NCI-H345 (cell line): ENCODE results near the gene TBC1D14.

Experiments
- DNase-seq: peaks from one replicate; lab custom pipeline; 2025; lab: John Stamatoyannopoulos, UW

TBC1D14 gene

DNA sequence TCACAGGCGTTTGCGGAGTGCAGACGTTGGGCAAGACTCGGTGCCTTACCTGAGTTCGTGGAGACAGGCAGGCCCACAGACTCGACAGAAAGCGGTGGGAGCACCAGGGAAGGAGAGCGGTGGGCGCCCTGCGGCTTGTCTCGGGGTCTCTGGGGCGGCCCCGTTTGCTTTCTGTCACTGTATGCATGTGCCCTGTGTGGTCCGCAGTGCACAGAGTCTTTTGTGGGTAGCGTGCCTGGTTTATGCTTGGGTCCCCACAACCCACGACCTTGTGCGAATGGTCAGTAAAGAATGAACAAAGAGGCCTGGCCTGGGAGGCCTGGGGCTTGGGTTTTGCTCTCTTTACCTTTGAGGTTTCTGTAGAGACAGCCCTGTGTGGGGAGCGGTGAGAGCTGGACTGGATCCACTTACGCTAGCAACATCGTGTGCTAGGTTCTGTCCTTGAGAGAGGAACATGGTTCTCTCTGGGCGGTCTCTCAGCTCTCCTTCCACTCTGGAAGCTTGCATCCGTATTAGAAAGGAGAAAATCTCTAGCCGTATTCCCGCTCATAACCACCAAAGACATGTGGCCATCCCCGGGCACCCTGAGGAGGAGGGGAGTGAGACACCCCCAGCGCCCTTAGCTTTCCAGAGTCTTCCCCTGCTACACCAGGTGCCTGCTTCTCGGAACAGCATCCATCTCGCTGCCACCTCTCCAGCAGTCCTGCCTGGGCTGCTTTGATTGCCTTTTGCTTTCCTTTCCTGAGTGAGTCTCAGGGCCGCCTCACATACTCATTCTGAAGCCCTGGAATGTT lies 134.7 kb downstream of the TBC1D14 start:
- DNase-seq = no peak

DNA sequence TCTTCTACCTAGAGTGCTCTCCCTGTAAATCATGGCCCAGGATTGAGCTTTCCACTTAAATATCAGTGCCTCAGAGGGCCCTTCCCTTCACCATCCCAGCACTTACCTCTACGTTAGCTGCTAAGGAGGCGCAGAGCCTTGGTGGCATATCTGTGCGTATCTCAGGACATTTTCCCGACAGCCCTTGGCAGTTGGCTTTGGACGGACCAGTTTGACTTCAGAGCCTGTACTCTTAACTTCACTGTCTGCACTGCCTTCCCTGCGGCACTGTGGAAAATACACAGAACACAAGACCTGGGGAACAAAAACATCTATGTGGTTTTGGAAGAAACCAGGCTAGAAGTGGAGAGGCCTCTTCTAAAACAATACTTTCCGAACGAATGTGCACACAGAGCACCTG lies 135.9 kb downstream of the TBC1D14 start:
- DNase-seq = no peak

DNA sequence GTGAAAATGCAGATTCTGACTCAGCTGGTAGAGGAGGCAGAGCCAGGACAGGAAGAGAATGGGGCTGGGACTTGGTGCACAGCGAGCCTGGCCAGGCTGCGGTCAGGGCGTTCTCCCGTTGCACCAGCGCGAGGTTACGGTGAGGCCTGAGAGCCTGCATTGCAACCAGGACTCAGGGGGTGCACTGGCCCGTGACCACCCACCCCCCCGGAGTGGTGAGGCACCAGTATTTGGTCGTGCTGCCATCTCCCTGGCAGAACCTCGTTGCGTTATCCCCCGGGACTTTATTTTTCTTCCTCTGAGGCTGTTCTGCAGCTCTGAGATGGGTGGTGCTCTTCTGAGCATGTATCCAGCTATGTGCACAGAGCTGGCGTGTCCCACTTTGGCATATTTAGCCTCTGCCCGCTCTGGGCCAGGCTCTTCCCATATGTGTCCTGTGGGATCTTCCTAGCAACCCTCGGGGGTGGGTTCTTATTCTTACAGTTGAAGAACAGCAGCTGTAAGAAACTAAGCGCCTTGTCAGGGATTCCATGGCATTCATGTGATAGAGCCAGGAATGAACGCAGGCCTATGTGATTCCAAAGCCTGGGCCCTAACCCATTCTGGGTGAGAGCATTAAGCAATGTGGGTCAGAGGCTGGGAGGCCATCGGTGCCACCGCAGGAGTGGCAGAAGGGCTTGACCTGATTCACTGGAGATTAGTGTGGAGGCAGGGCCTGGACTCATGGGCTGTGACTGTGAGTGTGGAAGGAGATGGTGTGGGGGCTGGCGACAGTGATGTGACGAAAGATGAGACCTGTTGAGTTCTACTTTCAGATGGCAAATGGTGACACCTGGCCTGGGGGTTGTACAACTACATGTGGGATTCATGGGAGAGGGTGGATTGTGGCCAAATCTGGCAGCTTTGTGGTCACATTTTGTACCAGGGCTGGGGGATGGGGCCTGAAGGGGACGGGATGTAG lies 136.6 kb downstream of the TBC1D14 start:
- no peak for DNase-seq

DNA sequence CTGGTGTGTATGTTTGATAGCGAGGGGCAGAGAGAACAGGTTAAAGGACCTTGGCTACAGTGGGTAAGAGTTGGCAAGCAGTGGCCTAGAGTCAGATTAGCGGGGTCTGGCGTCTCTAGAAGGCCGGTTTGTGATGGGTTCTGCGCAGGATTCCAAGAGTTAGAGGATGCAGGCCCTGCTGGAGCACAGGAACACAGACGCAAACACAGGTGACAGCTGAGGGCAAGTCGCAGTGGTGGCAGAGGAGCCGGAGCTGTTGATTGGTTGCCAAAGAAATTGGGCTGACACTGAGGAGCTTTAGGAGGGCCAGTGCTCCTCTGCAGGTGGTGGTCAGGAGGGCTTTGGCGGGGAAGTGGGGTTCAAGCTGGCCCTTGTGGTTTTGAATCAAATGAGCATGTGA lies 137.3 kb downstream of the TBC1D14 start:
- no peak for DNase-seq

DNA sequence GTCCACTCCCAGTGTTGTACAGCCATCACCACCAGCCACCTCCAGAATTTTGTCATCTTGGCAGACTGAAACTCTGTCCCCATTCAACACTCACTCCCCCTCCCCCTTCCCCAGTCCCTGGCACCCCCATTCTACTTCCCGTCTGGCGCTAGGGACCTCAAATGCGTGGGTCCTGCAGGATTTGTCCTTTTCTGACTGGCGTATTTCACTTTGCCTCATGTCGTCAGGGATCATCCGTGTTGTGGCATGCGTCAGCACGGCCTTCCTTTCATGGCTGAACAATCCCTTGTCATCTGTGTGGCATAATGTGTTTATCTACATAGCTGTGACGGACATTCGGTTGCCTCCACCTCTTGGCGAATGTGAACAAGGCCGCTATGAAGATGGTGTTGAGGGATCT lies 139.0 kb downstream of the TBC1D14 start:
- DNase-seq = no peak

DNA sequence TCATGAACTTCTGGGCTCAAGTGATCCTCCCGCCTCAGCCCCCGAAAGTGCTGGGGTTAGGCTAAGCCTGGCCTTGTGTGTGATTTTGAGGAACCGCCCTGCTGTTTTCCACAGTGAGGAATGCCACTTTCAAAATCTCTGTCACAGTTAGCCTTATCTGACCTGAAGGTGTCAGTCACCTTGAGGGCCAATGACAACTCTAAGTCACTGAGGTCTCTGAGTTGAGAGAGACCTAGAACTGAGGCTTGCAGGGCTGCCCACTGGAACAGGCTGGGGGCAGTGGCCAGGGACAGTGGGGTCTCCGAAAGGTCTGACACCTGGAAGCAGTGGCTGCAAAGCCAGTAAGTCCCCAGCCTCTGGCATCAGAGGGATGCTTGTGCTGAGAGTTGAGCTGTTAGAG lies 139.7 kb downstream of the TBC1D14 start:
- DNase-seq = no peak

DNA sequence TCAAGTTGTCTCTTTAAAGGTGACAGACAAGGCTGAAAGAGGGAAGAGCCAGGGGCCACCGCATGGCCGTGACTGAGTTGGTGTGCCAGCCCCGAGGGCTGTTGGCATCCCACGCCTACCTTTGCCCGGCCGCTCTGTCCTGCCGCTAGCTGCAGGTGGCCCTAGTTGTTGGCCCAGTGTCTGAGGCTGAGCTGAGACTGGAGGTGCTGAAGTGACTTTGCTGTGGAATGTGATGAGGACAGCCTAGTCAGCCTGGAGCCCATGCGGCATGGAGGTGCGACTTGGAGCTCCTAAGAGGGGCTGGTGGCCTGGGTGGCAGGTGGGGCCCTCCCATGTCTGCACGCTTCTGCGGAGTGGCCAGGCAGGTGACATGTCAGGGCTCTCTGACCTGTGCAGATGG lies 140.1 kb downstream of the TBC1D14 start:
- DNase-seq = no peak

DNA sequence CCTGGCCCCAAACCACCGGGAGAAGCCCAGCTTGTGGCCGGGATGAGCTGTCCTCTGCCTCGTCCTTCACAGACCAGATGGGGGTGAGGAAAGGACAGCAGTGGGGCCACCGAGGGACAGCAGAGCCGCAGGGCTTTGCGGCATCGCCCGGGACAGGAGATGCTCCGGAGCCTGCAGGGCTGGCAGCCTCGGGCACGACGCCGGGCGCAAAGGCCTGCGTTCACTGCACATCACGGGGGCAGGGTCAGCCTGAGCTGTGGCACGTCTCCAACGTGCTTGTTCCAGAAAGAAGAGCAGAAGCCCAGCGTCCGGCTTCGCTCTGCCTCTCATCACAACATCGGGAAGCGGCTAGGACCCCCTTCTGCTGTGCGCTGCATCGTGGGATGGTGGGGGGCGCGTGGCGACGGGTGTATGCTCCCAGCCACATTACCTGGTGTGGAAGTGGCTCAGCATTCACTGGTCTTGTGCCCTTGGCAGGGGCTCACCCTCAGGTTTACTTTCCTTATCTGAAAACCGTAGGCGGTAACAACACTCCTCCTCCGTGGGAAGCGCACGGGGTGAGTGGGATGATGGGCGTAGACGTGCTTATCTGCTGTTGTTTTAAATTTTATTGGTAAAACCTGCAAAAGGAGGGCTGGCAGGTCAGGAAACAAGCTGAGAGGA lies 141.0 kb downstream of the TBC1D14 start:
- no peak for DNase-seq

DNA sequence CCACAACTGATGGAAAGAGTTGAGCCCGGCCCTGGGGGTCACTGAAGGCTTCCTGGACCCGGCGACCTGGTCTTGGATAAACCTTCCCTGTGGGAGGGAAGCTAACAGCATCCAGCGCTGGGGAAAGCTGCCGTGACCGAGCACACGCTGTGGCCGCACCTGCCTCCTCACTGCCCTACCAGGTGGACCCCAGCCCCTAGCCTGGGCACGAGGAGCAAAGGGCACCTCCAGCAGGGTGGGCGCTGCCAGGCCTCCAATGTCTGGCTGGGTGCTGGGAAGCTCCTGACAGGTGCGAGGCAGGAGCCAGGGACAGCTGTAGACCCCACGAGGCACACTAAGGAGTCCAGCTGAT lies 141.5 kb downstream of the TBC1D14 start:
- no peak for DNase-seq

DNA sequence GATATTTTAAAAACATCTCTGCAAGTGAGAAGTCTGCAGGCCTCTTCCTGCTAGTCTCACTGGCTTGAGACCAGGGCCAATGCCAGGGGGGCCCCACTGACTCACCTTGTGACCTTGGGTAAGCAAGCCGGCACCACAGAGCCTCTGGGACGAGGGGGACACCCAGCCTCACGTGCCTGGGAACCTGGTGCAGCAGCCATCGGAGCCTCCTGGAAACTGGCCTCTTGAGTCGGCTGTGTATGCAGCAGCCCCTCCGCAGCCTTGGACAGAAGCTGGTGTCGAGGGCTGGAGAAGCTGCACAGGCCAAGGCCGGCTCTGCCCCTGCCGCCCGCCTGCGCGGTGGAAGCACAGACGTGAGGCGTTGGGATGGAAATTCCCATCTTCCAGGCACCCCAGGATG lies 142.3 kb downstream of the TBC1D14 start:
- no peak for DNase-seq

DNA sequence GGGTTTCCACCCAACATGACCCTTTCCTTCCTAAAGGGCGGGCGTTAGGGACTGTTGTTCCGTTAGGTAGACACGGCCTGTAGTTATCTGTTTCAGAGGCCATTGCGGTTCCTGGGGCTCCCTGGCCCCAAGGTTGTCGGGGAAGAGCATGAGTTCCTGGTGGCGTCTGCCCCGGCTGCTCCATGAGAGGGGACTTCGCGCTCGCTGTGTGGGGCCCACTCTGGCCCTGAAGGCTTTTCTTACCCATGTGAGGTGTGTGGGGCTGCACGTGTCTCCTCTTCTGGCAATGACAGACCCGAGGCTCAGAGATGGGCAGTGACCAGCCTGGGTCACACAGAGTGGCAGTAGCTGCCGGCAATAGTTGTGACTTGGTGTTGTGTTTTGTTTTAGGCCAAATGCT lies 142.7 kb downstream of the TBC1D14 start:
- no peak for DNase-seq

DNA sequence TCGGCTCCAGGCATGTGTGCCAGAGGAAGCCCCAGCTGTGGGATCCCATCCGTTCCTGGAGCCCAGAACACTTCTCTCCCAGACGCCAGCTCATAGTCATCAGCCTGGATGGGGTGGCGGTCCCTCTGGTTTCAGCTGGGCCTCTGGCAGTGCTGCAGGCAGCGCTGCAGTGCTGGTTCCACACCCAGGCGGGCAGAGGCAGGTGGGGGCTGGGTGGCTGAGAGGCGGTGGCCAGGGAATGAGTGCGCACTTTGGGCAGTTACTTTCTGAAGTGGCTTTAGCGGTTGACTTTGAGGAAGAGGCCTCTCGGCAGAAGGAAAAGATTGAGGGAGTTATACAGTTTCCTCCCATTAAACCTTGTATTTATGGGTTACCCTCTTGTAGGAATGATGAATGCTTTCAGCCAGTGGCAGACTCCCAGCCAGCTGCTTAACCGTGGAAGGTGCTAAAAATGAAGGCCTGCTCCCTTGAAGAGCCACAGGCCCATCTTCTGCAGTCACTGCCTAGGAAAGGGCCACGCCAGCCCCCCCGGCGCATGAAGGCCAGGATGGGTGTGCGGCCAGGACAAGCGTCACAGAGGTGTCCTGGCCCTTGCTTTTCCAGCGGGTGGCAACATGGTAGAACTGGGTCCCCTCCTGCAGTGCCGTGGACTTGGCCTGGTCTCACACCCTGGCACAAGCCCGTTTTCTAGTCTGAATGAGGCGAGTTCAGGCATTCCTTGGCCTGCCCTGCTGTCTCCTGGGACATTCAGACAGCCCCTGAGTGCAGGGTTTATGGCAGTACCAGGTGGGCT lies 143.5 kb downstream of the TBC1D14 start:
- DNase-seq = no peak

DNA sequence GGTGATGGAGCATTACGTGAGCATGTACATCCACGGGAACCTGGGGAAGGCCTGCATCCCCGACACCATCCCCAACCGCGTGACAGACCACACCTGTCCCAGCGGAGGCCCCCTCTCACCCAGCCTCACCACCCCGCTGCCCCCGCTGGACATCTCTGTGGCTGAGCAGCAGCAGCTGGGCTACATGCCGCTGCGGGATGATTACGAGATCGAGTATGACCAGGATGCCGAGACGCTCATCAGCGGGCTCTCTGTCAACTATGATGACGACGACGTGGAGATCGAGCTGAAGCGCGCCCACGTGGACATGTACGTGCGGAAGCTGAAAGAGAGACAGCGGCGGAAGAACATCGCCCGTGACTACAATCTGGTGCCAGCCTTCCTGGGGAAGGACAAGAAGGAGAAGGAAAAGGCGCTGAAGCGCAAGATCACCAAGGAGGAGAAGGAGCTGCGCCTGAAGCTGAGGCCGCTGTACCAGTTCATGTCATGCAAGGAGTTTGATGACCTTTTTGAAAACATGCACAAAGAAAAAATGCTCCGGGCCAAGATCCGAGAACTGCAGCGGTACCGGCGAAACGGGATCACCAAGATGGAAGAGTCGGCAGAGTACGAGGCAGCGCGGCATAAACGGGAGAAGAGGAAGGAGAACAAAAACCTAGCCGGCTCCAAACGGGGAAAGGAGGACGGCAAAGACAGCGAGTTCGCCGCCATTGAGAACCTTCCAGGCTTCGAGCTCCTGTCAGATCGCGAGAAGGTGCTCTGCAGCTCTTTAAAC lies 144.7 kb downstream of the TBC1D14 start:
- no peak for DNase-seq

DNA sequence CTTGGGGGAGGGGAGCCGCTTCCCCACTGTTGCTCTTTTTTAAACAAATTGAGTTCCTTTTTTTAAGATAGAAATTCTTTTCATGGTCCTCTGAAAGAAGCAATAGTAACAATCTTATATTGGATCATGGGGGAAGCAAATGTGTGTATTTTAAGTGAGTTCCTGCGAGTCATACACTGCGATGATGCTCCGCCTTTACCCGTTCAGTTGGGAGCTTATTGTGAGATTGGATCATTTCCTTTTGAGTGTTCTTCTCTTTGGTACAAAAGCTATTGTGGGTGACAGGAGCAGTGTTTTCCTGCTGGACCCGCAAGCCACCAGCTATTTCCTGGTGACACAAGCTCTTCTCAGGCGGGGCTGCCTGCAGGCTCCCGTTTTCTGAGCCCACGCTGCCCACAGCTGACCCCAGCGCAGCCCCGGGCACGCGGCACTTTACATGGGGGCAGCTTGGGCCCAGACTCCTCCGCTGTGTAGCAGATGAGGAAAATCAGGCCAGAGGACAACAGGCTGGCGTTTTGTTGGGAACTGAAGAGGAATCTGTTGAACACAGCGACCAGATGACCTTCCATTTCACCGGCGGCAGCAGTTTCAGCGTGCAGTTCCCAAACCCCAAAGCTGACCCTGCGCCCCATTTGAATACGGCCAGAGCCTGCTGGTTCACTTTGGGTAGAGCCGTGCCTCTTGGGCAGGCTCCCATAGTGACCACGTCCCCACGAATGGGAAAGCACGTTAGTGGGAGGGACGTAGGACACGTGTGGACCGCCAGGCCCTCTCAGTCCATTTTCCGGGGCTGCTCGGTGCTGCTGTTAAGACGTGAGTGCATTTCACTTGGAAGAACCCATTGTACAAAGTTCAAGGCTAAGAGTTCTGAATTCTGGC lies 145.7 kb downstream of the TBC1D14 start:
- no peak for DNase-seq

DNA sequence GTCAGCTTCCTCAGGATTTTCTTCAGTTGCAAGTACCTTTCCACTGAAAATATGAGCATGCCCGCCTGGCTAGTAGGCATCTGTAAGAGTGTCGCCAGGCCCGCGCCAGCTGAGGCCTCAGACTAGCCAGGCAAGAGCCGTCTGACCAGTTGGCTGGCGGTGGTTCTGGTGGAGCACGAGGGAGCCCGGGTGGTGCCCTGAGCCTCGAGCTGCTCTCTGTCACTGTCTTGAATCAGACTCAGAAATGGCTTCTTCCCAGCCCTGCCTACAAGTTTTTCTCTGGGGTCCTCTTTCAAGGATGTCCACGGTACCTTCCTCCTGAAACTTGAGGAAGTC lies 146.3 kb downstream of the TBC1D14 start:
- no peak for DNase-seq

DNA sequence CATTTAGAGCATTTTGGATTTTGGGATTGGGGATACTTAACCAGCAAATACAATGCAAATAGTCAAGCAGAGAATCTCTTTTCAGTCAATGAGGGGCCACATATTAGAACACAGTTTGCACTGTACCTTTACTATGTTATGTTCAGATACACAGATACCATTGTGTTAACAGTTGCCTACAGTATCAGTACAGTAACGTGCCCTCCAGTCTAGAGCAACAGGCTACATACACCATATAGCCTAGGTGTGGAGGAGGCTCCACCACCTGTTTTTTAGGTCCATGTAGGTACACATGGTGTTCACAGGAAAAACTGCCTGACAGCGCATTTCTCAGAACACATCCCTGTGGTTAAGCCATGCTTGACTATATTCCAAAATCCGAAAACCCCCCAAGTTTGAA lies 149.2 kb downstream of the TBC1D14 start:
- DNase-seq = no peak

DNA sequence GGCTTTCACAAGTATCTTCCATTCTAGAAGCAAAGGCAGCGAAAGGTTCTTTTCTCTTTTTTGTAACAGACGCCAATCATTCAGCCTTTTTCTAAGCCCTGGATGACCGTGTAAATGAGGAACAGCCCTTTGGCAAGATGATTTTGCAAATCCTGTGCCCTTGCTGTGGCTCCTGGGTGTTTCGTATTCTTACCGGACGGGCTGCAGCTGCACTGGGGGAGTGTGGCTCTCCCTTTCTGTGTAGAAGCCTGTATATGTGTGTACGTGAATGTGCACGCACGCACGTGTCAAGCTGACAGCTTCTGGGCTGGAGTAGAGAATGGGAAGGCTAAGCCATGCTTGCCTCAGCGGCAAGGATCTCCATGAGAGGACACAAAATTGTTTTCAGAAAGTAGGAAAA lies 150.0 kb downstream of the TBC1D14 start:
- no peak for DNase-seq

DNA sequence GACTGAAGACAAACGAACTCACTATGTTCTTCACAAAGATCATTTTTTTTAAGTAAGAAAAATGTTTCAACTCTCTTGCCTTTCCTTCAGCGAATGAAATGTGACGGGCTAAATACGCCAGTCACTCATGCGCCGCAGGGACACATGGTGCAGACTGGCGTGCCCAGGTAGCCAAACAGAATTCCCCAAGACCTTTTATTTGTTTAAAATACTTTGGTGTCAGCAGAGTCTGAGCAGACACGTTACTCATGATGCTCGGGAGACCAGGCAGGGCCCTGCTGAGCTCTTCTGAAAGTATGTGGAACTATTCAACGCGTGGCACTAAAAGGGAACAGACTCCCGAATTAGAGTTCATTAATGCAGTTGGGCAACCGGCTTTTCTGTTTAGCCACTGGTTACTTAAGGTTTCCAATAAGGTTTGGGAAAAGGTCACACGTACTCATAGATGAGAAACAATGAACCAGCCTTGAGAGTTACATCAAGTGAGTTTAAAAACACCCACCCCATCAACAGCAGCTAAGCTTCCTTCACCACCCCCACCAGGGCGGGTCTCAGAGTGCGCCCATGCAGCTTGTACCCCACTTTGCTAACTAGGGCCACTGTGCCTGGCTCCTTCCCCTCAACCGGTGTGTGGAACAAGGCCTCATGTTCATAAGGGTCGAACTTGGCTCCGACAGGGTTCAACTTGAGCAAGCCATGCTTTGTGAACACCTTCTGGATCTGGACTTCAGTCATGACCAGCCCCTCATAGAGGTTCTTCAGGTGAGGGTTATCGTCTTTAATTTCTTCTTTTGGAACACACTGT lies 150.9 kb downstream of the TBC1D14 start:
- DNase-seq = no peak

DNA sequence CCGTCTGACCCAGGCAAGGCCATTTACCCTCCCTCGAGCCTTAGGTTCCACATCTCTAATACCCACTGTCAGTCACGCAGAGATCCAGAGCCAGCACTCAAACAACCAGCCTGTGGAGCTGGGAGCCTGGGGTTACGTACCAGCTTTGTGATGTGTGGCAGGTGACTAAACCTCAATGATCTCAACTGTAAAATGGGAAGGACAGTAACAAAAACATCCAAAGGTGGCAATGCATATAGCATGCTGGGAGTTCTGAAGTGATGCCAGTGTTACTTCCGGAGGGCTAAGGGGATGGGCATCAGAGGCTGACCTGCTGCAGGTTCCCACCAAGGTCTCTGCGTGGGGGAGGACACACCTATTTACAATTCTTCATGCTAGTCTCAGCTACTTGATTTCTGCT lies 152.2 kb downstream of the TBC1D14 start:
- DNase-seq = no peak
